GM03348 (cell line): ENCODE measurements around the gene PBX3.
"Not testable (repeated sequence)": the region's sequence is repeated elsewhere in the genome, so short reads cannot be mapped to it uniquely, and the experiment has no call there.

Source experiments
- DNase-seq: peaks from one replicate; pipeline ENCODE4 v3.0.0; 2012; ENCODE audit warnings: low spot score

The PBX3 gene

GRCh38 chr9:125749287-125749935 is 2.2 kb downstream of the PBX3 start:
- DNase-seq: no peak

GRCh38 chr9:125749951-125750626 is 2.9 kb downstream of the PBX3 start:
- no peak for DNase-seq

GRCh38 chr9:125750627-125751011 is 3.4 kb downstream of the PBX3 start:
- DNase-seq: no peak

DNA sequence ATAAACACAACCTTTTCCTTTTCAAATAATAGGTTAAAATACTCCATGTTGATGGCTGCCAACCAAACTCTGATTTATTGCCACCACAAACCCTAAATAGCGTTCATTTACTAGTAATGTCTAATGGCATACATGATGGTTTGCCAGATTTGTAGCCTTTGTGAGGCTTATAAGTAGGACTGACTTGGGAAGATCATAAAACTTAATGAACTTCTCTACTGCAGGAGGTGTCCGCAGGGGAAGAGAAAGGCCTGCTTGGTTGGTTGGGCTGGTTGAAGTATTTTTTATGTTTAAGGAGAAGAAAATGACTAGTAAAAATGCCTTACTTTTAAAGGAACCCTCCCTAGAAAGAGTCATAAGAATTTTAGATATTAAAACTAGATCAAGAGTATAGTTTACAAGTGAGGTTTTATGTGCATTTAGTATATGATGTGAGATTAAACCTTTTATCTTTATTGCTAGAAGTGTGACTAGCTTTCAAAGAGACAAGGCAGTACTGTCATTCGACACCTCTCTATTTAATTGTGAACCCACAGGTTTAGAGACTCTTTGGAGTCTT is 5.0 kb downstream of the PBX3 start:
- DNase-seq: no peak

- no peak for DNase-seq
Observed at GRCh38 chr9:125754096-125754495, 6.9 kb downstream of the PBX3 start.

- no peak for DNase-seq
Observed at GRCh38 chr9:125755340-125755739, 8.2 kb downstream of the PBX3 start.

- DNase-seq: no peak
Observed at GRCh38 chr9:125756518-125756917, 9.3 kb downstream of the PBX3 start.

GRCh38 chr9:125757834-125758233 is 10.7 kb downstream of the PBX3 start:
- DNase-seq: no peak

- DNase-seq: peak; percentile 29
Observed at GRCh38 chr9:125758986-125759763, 12.0 kb downstream of the PBX3 start.

- DNase-seq: no peak
Observed at GRCh38 chr9:125759764-125760129, 12.6 kb downstream of the PBX3 start.

DNA sequence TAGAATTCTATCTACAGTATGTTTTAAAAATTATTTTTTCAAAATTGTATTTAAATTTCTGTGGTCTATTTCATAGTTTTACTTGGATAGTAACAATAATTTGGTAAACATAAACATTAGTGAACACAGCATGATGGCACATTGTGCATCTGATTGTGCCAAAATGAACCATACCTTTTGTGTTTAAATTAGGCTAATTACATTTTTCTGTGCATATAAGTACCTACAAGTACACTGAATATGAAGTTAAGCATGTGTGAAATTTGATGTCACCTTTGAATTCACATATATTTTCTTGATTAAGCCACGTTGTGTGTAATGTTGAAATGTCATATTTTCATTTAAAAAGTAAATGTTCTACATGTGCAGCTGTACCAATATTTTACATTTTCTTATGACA is 13.4 kb downstream of the PBX3 start:
- no peak for DNase-seq

- no peak for DNase-seq
Observed at GRCh38 chr9:125761676-125762450, 14.7 kb downstream of the PBX3 start.

- no peak for DNase-seq
Observed at GRCh38 chr9:125763394-125763801, 16.2 kb downstream of the PBX3 start.

- DNase-seq: no peak
Observed at GRCh38 chr9:125764198-125764597, 17.0 kb downstream of the PBX3 start.

DNA sequence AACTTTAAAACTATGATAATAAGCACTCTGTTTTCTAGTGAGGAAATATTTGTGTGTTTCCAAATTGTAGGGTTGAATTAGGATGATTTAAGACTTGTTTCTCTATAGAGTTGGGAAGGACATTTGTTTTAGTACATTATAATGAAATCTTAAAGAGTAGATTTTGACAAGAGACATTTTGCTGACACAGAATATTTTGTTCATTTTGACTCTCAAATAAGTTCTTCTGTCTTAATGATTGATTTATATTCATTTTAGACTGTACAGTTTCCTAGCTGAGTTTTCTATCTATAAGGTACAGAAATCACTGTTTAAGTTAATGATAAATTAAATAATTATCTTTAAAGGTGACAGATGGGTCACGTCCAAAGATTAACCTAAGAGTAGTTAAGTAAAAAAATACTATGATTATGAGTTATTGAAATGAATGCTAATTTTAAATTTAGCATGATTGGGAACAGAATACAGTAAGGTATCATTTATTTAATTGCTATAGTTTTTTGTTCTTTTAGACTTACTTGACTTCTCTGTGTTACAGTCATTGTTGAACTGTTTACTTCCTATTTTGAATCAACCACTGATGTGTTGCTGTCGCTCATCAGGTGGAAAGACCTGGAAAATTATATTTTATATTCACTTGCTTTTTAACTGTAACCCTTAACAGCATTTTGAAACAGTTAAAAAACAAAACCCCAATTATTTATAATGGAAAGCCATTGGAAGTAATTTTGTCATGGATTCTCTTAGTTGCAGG is 19.5 kb downstream of the PBX3 start:
- no peak for DNase-seq

DNA sequence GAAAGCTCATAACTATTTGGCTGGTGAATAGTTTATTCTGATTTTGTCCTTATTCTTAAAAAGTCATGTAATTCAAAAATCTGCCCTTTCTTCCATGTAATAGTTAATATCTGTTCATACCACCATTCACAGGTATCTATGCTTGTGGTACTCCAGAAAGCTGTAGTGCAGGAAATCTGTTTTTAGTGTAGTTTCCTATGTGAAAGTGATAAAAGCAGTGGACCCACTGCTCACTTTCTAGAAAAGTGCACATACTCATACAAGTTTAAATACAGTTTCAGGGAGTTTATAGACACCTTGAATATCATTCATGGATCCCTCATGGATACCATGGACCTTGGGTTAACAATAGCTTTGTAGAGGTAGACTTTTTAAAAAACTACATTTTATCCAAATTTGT is 20.2 kb downstream of the PBX3 start:
- DNase-seq: no peak

DNA sequence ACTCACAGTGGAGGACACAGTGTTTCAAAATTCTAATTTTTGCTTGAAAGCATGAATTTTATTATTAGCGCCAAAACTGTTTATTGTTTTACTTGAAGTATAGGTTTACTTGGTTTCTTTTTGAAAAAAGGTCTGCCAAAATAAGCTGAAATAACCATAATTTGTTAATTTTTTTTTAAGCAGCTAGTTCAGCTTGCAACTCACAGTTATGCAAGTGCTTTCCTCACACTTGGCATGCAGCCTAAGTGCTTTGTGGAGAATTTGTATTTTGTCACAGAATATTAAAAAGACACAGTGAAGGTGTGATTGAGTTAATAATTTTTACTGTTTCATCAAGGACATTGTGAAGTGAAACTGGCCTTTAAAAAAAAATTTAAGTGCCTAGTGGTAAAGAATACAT is 21.6 kb downstream of the PBX3 start:
- no peak for DNase-seq

DNA sequence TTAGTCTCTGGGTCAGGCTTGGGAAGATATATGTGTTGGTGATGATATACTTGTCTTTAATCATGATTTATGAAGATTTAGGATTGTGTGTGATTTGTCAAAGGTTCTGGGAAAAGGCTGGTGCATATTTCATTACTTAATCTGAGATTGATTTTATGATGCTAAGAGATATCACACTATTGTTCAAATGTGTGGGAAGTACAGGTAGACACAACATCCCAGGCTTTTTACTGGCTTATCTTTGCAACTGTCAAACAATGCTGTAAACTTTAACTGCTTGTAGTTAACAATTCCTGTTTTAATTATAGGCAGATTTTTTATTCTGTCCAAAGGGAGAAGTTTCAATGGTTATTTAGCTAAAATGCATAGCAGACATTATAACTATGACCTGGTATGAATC is 23.9 kb downstream of the PBX3 start:
- DNase-seq: no peak

GRCh38 chr9:125772740-125773139 is 25.6 kb downstream of the PBX3 start:
- no peak for DNase-seq

DNA sequence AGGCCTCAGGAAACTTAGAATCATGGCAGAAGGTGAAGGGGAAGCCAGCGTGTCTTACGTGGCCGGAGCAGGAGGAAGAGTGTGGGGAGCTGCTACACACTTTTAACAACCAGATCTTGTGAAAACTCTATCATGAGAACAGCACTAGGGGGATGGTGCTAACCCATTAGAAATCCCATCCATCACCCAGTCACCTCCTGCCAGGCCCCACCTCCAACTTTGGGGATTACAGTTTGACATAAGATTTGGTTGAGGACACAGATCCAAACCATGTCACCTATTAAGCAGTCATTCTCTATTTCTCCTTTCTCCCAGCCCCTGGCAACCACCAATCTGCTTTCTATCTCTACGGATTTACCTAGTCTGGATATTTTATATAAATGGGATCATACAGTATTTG is 26.9 kb downstream of the PBX3 start:
- DNase-seq: no peak

DNA sequence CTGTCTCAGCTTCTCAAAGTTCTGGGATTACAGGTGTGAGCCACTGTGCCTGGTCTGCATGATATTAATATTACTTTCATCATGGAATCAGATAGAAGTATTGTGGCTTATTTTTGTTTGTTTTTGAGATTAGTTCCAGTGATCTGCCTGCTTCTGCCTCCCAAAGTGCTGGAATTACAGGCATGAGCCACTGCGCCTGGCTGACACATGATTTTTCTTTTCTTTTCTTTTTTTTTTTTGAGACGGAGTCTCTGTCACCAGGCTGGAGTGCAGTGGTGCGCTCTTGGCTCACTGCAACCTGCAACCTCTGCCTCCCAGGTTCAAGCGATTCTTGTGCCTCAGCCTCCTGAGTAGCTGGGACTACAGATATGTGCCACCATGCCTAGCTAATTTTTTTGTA is 29.6 kb downstream of the PBX3 start:
- DNase-seq: not testable (repeated sequence)
